PFSK-1 (cell line): ENCODE data around the gene ZFHX3.

ENCODE experiments used
- FOXP2 ChIP-seq: optimal IDR thresholded peaks from 2 replicates; pipeline ENCODE3; 2011; ENCODE audit warnings: borderline replicate concordance, control low read depth, inconsistent platforms; ENCODE audit not compliant: insufficient read depth; ENCODE audit errors: extremely low read length, extremely low read depth
- POLR2AphosphoS5 ChIP-seq: IDR thresholded peaks from 2 replicates; pipeline ENCODE4 v1.6.1; 2012; ENCODE audit warnings: low read depth, mild to moderate bottlenecking, control low read depth, low read length, moderate library complexity
- SIN3A ChIP-seq: IDR thresholded peaks from 2 replicates; pipeline ENCODE4 v1.6.1; 2012; ENCODE audit warnings: mild to moderate bottlenecking, low read length, moderate library complexity, borderline replicate concordance; ENCODE audit not compliant: insufficient read depth
- TAF1 ChIP-seq: IDR thresholded peaks from 2 replicates; pipeline ENCODE4 v1.6.1; 2012; ENCODE audit warnings: low read length, control low read depth, borderline replicate concordance; ENCODE audit not compliant: insufficient read depth
- TF ChIP-seq, protein P1 (sequence below), 2 experiments: IDR thresholded peaks; 2 replicates each; pipeline versions ENCODE4 v1.6.1 to v1.8.0; 2011 to 2012; ENCODE audit warnings: low read depth in 2 of 2, low read length in 2 of 2, control low read depth in 1 of 2, inconsistent platforms in 1 of 2, mild to moderate bottlenecking in 1 of 2, moderate library complexity in 1 of 2; ENCODE audit not compliant: insufficient read depth in 1 of 2

DNA sequence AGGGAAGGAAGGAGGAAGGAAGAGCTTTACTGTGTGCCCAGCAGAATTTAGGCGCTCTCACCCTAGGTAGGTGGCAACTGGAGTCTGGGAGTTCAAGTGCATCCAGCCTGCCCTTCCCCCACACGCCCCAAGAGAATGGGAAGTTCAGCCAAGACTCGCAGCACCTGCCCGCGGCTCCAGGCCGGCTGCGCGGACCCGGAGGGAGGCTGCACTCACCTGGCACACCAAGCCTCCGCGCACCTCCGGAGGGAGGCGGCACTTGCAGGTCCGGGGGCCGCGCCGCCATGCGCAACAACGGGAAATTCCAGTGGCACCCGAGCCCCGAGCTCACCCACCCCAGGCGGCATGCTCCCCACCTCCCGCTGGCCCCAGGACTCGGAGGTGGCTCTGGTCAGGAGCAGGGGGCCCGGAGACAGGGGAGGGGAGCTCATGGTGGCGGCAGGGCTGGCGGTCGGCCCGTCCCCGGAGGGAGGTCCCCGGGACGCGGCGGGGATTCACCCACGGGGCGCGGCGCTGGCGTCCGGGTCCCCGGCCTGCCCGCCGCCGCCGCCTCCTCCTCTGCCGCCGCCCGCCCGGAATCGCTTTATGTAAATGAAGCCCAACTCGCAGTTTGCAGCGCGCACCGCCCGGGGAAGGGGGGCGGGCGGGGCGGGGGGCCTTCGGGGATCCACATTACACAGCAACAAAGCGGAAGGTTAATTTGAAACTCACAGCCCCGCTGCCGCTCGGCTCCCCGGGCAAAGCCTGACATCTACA, at the start of gene ZFHX3:
- no peak for TF ChIP-seq FOXP2
- no peak for TF ChIP-seq TAF1
- TF ChIP-seq, protein P1, sequence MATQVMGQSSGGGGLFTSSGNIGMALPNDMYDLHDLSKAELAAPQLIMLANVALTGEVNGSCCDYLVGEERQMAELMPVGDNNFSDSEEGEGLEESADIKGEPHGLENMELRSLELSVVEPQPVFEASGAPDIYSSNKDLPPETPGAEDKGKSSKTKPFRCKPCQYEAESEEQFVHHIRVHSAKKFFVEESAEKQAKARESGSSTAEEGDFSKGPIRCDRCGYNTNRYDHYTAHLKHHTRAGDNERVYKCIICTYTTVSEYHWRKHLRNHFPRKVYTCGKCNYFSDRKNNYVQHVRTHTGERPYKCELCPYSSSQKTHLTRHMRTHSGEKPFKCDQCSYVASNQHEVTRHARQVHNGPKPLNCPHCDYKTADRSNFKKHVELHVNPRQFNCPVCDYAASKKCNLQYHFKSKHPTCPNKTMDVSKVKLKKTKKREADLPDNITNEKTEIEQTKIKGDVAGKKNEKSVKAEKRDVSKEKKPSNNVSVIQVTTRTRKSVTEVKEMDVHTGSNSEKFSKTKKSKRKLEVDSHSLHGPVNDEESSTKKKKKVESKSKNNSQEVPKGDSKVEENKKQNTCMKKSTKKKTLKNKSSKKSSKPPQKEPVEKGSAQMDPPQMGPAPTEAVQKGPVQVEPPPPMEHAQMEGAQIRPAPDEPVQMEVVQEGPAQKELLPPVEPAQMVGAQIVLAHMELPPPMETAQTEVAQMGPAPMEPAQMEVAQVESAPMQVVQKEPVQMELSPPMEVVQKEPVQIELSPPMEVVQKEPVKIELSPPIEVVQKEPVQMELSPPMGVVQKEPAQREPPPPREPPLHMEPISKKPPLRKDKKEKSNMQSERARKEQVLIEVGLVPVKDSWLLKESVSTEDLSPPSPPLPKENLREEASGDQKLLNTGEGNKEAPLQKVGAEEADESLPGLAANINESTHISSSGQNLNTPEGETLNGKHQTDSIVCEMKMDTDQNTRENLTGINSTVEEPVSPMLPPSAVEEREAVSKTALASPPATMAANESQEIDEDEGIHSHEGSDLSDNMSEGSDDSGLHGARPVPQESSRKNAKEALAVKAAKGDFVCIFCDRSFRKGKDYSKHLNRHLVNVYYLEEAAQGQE (IDR thresholded peaks at IDR 0.05; ENCODE audit: insufficient read depth in 1 of 2, low read depth in 2 of 2, low read length in 2 of 2), result no peak
- no peak for TF ChIP-seq POLR2AphosphoS5
- TF ChIP-seq SIN3A, result no peak
